Natural killer cell treated with Interleukin-12 subunit alpha and Interleukin-12 subunit beta and Interleukin-15 and Interleukin-18, amount 100 ng/mL, for 72 hours (primary cell): ENCODE results near the gene MICAL3. TPM values are rescaled to one million over a fixed set of nuclear protein-coding genes. Genes with fewer than 3 reads are reported as not detected.

Source experiments
- ATAC-seq, 2 donors: fragments of 150-1000 bp; cut with Tn5 transposase in 1 of 2; sonication (Bioruptor Pico), chemical (Tn5 transposase) in 1 of 2; 2 replicates each; pipeline ENCODE4 v1.10.0; 2021
- DNase-seq: peaks from one replicate; pipeline ENCODE4 v3.0.0; 2022; ENCODE audit warnings: low spot score
- H3K27ac Mint-ChIP-seq, 2 donors: 1 replicate in 1 of 2; 2 replicates in 1 of 2; pipeline ENCODE4 v1.8.0; 2022; ENCODE audit warnings: mixed read lengths in 2 of 2, mild to moderate bottlenecking in 1 of 2, moderate library complexity in 1 of 2
- H3K27me3 Mint-ChIP-seq, 2 donors: 1 replicate in 1 of 2; 2 replicates in 1 of 2; pipeline ENCODE4 v1.8.0; 2022; ENCODE audit warnings: mixed read lengths in 2 of 2
- H3K36me3 Mint-ChIP-seq: one replicate; pipeline ENCODE4 v1.8.0; 2022; ENCODE audit warnings: mixed read lengths
- H3K4me1 Mint-ChIP-seq, 2 donors: 1 replicate in 1 of 2; 2 replicates in 1 of 2; pipeline ENCODE4 v1.8.0; 2022; ENCODE audit warnings: low read depth in 2 of 2, mixed read lengths in 2 of 2, mild to moderate bottlenecking in 1 of 2
- H3K4me3 Mint-ChIP-seq: one replicate; pipeline ENCODE4 v1.8.0; 2022; ENCODE audit warnings: mixed read lengths
- H3K9me3 Mint-ChIP-seq: 2 replicates; pipeline ENCODE4 v1.8.0; 2022; ENCODE audit warnings: mixed read lengths
- total RNA-seq, 2 donors: library from RNA; stranded (reverse); gene quantifications; one replicate each; pipeline ENCODE4 v1.2.3, GENCODE V29; 2022

MICAL3 gene
- total RNA-seq, 2 donors from 2014 or later: 52.7 to 62.1 TPM

DNA sequence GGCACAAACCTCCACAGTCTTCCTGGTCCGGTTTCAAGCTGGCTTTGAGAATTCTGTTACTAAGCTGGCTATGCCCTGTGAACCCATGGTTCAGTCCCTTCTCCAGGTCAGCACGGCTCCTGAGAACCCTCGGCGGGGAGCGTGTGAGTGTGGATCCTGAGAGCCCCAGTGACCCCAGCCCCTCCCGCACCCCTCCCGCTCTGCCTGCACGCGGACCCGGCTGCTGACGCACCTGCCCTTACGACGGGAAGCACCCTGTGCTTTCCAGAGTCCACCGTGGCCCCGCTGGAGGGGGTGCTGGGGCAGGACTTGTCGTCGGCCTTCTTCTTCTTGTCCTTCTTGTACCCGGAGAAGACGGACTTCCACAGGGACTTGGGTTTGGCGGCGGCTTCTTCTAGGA, 207.3 kb downstream of the MICAL3 start:
- Mint-ChIP-seq H3K4me3 (no peak overlapping the region), H3K27ac (no peak overlapping the region), H3K9me3 (no peaks in the 10 kb centered on the region), H3K36me3 (no peaks in the 10 kb centered on the region), H3K4me1 (no peaks in the 10 kb centered on the region), H3K27me3 (no peaks in the 10 kb centered on the region)
- DNase-seq (no peak), ATAC-seq (no peak)

GRCh38 chr22:17816649-17817048, 207.7 kb downstream of the MICAL3 start:
- Mint-ChIP-seq H3K4me1 (no peaks in the 10 kb centered on the region), H3K27ac (no peak overlapping the region), H3K9me3 (no peaks in the 10 kb centered on the region), H3K36me3 (no peaks in the 10 kb centered on the region), H3K27me3 (no peaks in the 10 kb centered on the region), H3K4me3 (no peak overlapping the region)
- ATAC-seq (no peak), DNase-seq (no peak)

GRCh38 chr22:17815703-17816254, 208.6 kb downstream of the MICAL3 start:
- H3K4me1 Mint-ChIP-seq: no peaks in the 10 kb centered on the region

GRCh38 chr22:17814830-17815229, 209.5 kb downstream of the MICAL3 start:
- Mint-ChIP-seq H3K27me3 (no peaks in the 10 kb centered on the region), H3K27ac (no peak overlapping the region), H3K4me1 (no peaks in the 10 kb centered on the region), H3K4me3 (no peak overlapping the region), H3K36me3 (no peaks in the 10 kb centered on the region), H3K9me3 (no peaks in the 10 kb centered on the region)
- no peak for DNase-seq
- no peak for ATAC-seq

More at GRCh38 chr22:17815703-17816254, 208.6 kb downstream of the MICAL3 start:
- Mint-ChIP-seq H3K4me3 (no peak overlapping the region), H3K9me3 (no peaks in the 10 kb centered on the region), H3K36me3 (no peaks in the 10 kb centered on the region), H3K27ac (no peak overlapping the region), H3K27me3 (no peaks in the 10 kb centered on the region)
- no peak for ATAC-seq
- DNase-seq: no peak

DNA sequence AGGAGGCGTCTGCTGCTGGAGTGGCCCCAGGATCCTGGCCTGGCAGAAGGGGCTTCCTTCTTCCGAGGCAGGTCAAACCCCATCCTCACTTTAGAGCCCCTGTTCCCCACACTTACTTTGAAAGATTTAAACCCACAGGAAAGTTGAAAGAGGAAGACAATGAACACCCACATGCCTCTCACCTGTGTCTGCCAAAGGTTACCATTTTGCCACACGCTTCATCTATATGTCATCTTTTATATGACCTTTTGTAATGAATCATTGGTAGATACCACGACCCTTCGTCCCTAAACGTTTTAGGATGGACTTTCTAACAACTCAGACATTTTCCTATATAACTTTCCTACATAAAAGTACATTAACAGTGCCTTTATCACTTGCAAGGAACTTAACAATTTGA, 210.3 kb downstream of the MICAL3 start:
- Mint-ChIP-seq H3K9me3 (no peaks in the 10 kb centered on the region), H3K4me1 (no peaks in the 10 kb centered on the region), H3K4me3 (no peak overlapping the region), H3K27me3 (no peaks in the 10 kb centered on the region), H3K36me3 (no peaks in the 10 kb centered on the region), H3K27ac (no peak overlapping the region)
- no peak for DNase-seq
- no peak for ATAC-seq

DNA sequence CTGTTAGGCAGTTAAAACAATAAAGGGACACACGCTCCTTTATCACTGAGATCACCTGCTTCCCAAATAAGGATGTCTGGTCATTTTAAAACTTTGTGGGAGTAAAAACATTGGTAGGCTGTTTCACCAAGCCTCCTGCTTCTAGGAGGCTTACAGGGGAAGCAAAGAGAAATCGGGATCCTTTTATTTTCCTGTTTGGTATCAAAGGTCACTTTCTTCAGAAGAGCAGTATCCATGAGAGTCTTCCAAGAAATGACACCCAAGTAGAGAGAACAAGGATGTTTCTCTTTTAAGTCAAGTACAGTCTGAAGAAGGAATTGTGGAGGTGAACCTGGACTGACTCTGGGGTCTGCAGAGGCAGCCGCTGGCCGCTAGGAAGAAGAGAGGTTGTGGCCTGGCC, 213.2 kb downstream of the MICAL3 start:
- DNase-seq (no peak), ATAC-seq (no peak)
- Mint-ChIP-seq H3K9me3 (no peaks in the 10 kb centered on the region), H3K4me1 (no peaks in the 10 kb centered on the region), H3K4me3 (no peak overlapping the region), H3K27ac (no peak overlapping the region), H3K36me3 (no peaks in the 10 kb centered on the region), H3K27me3 (no peaks in the 10 kb centered on the region)

DNA sequence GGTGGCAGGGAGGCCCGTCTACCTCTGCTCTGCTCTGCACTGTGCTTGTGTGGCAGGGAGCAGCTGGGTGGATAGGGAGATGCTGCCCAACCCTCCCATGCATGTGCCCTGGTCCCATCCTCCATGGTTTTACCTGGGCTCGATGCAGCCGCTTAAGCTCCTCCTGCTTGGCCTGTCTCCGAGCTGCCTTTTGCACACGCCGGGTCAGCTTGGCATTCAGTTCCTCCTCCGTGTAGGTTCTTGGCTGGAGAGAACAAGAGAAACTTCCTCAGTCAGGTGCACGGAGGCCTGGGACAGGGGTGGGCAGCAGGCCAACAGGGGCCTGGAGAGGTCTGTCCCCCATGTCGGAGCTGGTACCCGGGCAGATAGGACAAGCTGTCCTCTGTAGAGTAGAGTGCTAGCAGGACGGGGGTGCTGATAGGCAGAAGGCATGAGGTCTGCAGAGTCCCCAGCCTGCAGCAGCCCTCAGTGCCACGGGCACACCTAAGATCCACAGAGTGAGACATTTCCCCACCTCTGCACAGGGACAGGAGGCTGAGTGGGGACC, 213.7 kb downstream of the MICAL3 start:
- Mint-ChIP-seq H3K27ac (no peak overlapping the region), H3K9me3 (no peaks in the 10 kb centered on the region), H3K4me1 (no peaks in the 10 kb centered on the region), H3K4me3 (no peak overlapping the region), H3K36me3 (no peaks in the 10 kb centered on the region), H3K27me3 (no peaks in the 10 kb centered on the region)
- ATAC-seq (peak in 1 of 2 donors; percentile 14), DNase-seq (no peak)

- Mint-ChIP-seq H3K36me3 (no peaks in the 10 kb centered on the region), H3K27ac (no peak overlapping the region), H3K4me1 (no peaks in the 10 kb centered on the region), H3K4me3 (no peak overlapping the region), H3K9me3 (no peaks in the 10 kb centered on the region), H3K27me3 (no peaks in the 10 kb centered on the region)
- ATAC-seq (no peak), DNase-seq (no peak)
Observed at GRCh38 chr22:17808693-17809403, 215.5 kb downstream of the MICAL3 start.

GRCh38 chr22:17807578-17808410, 216.6 kb downstream of the MICAL3 start:
- no peak for DNase-seq
- Mint-ChIP-seq H3K4me1 (no peaks in the 10 kb centered on the region), H3K36me3 (no peaks in the 10 kb centered on the region), H3K27ac (no peak overlapping the region), H3K4me3 (no peak overlapping the region), H3K27me3 (no peaks in the 10 kb centered on the region), H3K9me3 (no peaks in the 10 kb centered on the region)
- ATAC-seq: no peak

GRCh38 chr22:17807086-17807485, 217.3 kb downstream of the MICAL3 start:
- ATAC-seq: no peak
- Mint-ChIP-seq H3K9me3 (no peaks in the 10 kb centered on the region), H3K4me3 (no peak overlapping the region), H3K4me1 (peaks cover 0 to 2% of the 10 kb centered on the region in 2 donors), H3K27ac (no peak overlapping the region), H3K27me3 (no peaks in the 10 kb centered on the region), H3K36me3 (no peaks in the 10 kb centered on the region)
- no peak for DNase-seq

- ATAC-seq (no peak), DNase-seq (no peak)
- no peaks in the 10 kb centered on the region for H3K36me3 Mint-ChIP-seq
- H3K9me3 Mint-ChIP-seq: no peaks in the 10 kb centered on the region
- H3K27ac Mint-ChIP-seq: no peak overlapping the region
- peaks cover 0 to 2% of the 10 kb centered on the region in 2 donors for H3K4me1 Mint-ChIP-seq
- H3K27me3 Mint-ChIP-seq: no peaks in the 10 kb centered on the region
- H3K4me3 Mint-ChIP-seq: no peak overlapping the region
Observed at GRCh38 chr22:17806437-17806836, 217.9 kb downstream of the MICAL3 start.

- no peak for ATAC-seq
- Mint-ChIP-seq H3K36me3 (no peaks in the 10 kb centered on the region), H3K4me3 (no peak overlapping the region), H3K4me1 (peaks cover 0 to 2% of the 10 kb centered on the region in 2 donors), H3K27ac (no peak overlapping the region), H3K27me3 (no peaks in the 10 kb centered on the region), H3K9me3 (no peaks in the 10 kb centered on the region)
- DNase-seq: no peak
Observed at GRCh38 chr22:17804331-17805080, 219.9 kb downstream of the MICAL3 start.

DNA sequence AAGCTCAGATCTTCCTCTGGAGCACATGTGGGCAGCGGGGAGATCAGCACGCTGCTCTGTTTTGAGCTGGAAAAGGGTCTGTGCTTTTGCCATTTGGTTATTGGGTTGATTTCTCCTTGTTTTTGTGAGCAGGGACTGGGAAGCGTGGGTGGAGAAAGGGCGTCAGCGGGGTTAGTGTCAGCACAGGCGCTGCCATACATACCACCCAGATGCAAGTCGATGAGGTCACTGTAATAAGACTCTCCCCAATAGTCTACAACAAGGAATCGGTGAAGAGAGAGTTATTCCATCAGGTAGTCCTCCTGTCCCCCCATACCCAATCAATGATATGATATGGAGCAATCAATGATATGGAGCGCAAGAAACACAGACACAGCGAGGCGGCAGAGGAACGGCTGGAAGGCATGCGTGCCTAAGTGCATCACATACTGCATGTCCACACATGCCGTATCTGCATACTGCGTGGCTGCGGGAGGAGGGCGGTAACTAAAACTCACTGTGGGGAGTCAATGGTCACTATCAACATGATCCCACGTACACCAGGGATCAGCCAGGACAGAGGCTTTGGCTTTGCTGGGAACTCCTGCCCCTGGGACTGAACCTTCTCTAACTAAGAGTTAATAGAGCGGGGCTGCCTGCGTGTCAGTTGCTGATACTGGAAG, 220.6 kb downstream of the MICAL3 start:
- Mint-ChIP-seq H3K27me3 (no peaks in the 10 kb centered on the region), H3K4me3 (no peak overlapping the region)
- no peak for ATAC-seq

More for the DNA sequence above, 220.6 kb downstream of the MICAL3 start:
- no peaks in the 10 kb centered on the region for H3K9me3 Mint-ChIP-seq
- DNase-seq: no peak
- no peaks in the 10 kb centered on the region for H3K36me3 Mint-ChIP-seq
- no peak overlapping the region for H3K27ac Mint-ChIP-seq
- peaks cover 0 to 2% of the 10 kb centered on the region in 2 donors for H3K4me1 Mint-ChIP-seq
